Fibroblast of peridontal ligament (primary cell): ENCODE data around the gene TRPM7.
A peak's percentile ranks its signal among the peaks of the same experiment; 100 is the strongest.

Experiments
- DNase-seq: peaks from one replicate; pipeline ENCODE4 v3.0.0-alpha.2; 2010; ENCODE audit errors: extremely low read depth

Gene TRPM7

DNA sequence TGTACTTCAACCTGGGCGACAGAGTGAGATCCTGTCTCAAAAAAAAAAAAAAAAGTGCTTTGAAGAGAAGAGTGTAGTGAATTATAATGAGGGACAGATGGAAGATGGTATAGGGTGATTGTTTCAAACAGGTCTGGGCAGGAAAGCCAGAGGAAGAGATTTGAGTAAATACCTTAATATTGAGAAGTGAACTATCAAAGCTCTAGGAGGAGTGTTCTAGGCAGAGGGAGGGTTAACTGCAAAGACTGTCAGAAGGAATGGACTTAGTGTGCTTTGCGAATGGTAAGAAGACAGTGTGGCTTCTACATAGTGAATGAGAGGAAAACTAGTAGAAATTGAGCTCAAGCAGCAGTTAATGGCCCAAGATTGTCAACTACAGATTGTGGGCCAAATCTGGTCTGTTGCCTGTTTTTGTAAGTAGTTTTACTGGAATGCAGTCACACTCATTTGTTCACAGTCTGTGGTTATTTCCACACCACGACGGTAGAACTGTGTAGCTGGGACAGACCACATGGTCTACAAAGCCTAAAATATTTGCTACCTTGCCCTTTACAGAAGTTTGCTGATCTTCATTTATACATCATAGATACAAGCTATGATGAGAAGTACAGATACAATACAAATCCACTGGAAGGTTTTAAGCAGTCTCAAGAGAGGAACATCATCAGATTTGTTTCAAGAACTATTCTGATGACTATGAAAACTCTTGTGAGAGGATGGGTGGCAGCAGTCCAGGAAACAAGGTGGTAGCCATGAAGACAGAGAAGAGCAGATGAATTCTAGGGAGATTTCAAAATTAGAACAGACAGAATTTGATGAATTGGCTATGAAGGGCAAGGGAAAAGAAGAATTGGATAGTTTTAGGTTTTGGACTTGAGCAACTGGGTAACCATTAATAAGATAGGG lies 123.6 kb downstream of the TRPM7 start:
- DNase-seq, result peak; percentile 32

DNA sequence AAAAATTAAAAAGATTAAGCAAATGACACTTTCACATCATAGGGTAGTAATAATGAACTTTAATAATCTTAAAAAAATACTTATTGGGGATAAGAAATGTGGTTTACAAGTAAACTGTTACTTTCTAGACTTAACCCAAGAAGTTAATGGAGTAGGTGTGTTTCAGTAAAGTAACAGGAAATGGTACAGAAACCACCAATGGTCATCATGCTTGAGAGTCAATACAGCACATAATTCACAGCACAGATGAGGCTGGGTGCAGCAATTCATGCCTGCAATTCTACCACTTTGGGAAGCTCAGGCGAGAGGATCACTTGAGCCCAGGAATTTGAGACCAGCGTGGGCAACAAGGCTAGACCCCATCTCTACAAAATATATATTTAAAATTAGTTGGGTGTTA lies 128.6 kb downstream of the TRPM7 start:
- no peak for DNase-seq

DNA sequence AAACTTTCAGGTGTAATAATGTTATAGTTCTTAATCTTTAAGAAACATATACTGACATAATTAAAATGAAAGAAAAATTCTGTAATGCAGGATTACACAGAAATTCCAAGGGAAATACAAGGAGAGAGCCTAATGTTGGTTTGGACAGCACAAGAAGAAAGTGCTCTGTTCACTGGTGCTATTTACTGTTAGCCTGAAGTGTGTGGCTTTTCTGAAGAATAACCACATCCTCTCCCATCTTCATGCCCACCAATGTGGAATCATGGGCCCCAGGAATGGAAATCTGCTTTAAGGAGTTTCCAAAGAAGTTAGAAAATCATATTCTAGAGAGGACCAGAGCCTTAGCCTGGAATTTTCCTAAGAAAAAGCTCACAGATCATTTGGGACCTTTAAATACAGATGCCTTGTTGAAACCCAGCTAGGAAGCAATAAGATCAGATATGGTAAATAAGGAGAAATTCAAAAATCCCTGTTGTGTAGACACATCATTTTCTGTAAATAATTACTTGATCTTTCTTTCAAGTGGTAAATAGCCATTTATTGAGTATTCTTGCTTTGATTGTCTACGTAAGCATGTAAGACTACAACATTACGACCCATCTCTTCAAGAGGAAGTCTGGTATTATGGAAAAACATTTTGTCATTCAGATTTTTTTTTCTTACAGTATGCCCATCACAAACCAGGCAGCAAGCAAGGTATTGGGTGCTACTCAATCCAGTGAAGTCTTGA lies 129.8 kb downstream of the TRPM7 start:
- DNase-seq, result no peak

DNA sequence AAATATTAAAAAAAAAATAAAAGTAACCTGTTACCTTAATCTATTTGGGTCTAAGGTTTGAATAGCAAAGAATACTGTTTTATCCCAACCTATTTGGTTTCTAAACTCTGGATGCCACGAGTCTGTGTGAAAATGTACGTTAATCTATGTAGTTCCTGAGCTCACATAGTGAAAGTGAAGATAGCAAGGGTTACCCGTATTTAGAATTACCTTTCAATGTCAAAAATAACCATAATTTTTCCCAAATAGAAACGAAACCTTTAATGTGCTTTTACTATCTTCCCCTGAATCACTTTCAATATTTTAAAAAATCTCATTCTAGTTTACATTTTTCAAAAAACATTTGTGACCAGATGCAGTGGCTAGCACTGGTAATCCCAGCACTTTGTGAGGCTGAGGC lies 134.4 kb downstream of the TRPM7 start:
- no peak for DNase-seq

DNA sequence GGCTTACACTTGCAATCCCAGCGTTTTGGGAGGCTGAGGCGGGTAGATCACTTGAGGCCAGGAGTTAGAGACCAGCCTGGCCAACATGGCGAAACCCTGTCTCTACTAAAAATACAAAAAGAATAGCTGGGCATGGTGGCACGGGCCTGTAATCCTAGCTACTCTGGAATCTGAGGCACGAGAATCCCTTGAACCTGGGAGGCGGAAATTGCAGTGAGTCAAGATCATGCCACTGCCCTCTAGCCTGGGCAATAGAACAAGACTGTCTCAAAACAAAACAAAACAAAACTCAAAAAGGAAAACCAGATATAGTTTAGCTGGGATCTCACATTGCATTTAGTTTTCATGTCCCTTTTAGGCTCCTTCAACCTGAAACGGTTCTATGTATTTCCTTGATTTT lies 137.3 kb downstream of the TRPM7 start:
- DNase-seq, result no peak

DNA sequence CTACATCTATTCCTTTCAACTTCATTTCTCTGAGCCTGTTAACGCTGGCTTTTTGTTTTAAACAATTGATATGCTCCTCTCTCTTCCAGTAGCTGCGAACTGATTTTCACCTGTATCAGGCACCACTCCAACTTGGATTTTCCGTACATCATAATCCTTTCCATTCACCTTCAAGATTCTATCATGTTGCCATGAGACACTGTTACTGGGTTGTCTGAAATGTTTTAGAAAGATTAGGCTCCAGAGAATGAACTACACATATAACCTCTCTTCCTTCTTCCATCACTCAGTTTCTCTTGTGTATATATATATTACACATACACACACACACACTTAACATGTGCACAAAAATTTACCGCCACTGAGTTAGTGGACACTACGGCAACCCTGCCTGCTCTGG lies 140.0 kb downstream of the TRPM7 start, which contains the start of gene USP50:
TSS of gene USP50 (minus strand) at position 101 of the 400 bp plus-strand sequence. CDS start 141 bp downstream, outside the sequence.
- no peak for DNase-seq

DNA sequence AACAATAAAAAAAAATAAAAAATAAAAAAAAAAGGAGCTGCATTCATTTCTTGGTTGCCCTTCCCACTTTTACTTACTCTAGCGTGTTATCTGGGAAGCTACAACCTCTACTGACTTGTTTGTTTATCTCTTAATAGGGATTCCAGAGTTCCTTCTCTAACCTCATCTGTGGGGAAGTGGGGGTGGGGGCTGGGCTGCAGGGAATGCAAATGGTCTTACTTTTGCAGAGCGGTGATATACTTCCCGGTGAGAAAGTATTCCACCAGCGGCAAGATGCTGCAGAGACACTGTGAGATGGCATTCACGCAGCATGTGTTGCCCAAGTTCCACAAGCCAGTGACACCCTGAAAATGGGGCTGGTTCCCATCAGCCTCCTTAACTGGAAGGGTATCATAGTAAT lies 142.2 kb downstream of the TRPM7 start:
- DNase-seq, result no peak

DNA sequence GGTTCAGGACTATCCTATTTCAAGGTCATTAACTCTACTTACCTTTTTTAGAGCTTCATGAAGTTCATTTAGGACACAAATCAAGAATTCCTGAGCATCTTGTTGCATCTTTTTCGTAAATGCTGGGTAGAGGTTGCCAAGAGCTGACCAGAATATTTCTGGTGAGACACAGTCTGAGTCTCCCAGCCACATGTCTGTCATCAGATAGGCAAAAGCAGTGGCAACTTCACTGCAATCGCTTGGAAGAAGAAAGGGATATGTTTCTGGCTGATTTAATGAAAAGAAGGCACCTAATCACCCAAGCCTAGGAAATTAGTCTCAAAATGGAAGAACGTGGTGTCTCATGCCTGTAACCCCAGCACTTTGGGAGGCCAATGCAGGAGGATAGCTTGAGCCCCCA lies 143.0 kb downstream of the TRPM7 start:
- peak; percentile 57 for DNase-seq

DNA sequence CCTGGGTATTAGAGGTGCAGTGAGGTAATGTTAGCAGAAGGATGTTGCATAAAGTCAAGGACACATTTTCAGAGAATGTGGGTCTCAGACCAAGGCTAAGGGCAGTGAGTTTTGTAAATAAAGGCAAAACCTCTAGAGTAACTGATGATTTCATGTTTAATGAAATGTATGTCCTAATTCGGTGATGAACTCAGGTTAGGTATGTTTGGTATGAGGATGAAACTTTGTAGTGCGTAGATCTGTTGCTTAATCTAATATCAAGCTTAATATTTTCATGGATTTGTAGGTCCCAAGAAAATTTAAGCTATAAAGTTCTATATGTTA lies 143.7 kb downstream of the TRPM7 start:
- no peak for DNase-seq

DNA sequence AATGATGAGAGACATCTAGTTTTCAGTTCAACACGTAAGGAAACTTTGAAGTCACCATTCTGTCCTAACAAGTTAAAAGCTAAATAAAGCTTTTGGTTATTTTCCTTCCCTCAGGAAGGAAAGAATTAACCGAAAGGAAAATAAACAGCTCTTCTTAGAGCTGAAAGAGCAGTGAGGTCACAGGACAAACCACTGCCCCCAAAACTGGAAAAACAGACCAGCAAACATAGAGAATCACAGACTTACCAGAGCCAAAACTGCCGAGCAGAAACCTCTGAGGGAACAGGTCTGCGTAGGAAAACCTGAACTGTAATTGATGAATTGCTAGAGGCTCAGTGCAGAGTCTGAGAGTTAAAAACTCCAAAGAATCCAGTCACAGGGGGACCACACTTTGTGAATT lies 154.8 kb downstream of the TRPM7 start:
- DNase-seq, result peak; percentile 64

DNA sequence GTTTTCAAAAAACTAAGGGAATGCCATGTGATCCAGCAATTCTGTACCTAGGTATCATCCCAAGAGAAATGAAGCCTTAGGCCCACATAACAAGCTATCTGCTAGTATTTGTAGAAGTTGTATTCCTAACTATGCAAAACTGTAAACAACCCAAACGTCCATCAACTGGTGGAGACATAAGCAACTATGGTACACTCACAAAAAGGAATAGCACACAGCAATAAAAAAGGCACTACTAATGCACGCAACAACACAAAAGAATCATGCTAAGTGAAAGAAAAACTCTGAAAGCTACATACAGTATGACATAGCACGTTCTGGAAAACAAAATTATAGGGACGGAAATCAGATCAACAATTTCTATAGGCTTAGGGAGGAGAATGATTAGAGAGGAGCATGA lies 155.4 kb downstream of the TRPM7 start:
- DNase-seq, result no peak

DNA sequence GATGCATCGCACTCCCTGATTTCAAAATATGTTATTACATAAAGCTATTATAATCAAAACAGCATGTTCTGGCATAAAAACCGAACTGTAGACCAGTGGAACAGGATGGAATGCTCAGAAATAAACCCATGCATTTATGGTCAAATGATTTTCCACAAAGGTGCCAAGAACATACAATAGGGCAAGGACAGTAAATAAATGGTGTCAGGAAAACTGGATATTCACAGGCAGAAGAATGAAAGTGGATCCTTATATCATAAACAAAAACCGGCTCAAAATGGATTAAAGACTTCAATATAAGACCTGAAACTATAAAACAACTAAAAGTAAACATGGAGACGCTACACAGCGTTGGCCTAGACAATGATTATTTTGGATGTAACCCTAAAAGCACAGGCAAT lies 162.7 kb downstream of the TRPM7 start:
- DNase-seq, result peak; percentile 93

DNA sequence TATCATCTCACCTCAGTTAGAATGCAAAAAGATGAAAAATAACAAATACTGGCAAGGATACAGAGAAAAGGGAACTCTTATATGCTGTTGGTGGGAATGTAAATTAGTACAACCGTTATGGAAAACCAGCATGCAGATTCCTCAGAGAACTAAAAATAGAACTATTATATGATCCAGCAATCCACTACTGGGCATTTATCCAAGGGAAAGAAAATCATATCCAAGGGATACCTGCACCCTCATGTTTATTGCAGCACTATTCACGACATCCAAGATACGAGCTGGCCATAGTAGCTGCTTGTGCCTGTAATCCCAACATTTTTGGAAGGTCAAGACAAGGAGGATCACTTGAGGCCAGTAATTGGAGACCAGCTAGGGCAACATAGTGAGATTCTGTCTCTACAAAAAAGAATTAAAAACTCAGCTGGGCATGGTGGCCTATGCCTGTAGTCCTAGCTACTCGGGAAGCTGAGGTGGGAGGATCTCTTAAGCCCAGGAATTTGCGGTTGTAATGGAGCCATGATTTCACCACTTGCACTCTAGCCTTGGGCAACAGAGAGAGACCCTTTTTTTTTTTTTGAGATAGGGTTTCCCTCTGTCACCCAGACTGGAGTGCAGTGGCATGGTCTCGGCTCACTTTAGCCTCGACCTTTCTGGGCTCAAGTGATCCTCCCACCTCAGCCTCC lies 166.7 kb downstream of the TRPM7 start:
- peak; percentile 50 for DNase-seq

DNA sequence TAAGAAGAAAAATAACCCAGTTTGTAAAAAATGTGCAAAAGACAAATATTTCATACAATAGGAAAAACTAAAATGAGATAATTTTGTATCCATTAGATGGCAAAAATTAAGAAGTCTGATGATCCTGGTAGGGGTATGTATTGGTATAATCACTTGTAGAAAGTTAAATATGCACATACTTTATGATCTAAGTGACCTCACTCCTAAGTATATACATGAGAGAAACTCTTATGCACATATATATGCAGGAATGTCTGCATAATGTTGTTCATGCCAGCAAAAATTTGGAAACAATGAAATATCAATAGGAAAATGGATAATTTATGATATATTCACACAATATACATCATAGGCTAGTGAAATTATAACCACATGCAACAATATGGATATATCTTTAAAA lies 173.6 kb downstream of the TRPM7 start:
- DNase-seq, result no peak
